ENCODE data around the gene CSRP1.
"Not testable (repeated sequence)": the region's sequence is repeated elsewhere in the genome, so short reads cannot be mapped to it uniquely, and the experiment has no call there.

CSRP1 gene
- total RNA-seq, result 33.8 reads per million, percentile 59 among the genes with 10 or more reads in this experiment

DNA sequence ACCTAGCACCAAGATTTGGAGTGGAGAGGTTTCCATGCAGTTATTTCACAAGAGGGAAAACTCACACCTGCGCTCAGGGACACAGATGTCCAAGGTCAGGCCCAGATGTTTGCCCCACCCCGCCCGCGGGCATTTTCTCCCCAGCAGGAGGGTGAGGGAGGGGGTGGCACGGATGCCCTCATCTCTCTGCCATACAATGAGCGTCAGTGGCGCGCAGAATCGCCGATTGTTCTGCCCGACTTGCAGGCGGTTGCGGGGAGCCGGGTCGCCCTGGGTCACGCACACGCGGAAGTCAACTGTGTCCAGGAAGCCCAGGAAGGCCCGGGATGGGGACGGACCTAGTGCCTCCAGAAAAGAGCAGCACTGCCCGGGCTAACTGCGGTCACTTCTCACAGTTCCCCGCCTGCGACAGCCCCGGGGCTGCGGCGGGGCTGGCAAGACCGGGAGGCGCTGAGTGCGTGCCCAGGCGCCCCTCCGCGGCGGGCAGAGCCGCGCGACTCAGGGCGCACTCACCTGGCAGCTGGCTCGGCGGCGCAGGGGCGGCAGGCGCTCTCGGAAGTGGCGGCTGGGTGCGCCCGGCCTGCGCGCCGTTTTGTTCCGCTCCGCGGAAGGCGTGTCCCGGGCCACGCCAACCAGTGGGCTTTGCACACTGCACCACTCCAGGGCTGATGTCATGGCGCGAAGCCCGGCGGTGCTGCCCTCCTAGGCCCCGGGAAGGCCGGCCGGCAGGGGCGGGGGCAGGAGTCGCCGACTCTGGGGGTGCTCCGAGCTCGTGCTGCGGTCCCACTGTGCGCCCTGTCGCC lies at the start of gene CSRP1:
TSS of gene CSRP1 (minus strand) at position 567 of the 803 bp plus-strand sequence. CDS start 10,820 bp downstream, outside the sequence.
- peak; percentile 69 for DNase-seq

DNA sequence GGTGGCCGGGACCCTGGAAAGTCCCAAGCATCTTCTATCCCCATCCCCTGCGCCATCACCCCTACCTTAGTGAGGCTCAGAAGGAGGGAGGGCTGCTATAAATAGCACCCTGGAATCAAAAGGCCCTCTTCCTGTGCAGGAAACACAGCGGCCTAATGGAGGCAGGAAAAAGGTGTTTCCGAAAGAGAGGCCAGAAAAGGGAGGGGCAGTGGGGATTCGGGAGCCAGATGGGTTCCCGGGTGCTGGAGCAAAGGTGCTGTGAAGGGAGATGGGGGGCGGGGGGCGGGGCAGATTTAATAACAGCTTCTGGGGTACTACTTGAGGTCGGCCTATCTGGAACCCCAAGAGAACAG lies 48.6 kb upstream of the CSRP1 start:
- DNase-seq, result no peak

DNA sequence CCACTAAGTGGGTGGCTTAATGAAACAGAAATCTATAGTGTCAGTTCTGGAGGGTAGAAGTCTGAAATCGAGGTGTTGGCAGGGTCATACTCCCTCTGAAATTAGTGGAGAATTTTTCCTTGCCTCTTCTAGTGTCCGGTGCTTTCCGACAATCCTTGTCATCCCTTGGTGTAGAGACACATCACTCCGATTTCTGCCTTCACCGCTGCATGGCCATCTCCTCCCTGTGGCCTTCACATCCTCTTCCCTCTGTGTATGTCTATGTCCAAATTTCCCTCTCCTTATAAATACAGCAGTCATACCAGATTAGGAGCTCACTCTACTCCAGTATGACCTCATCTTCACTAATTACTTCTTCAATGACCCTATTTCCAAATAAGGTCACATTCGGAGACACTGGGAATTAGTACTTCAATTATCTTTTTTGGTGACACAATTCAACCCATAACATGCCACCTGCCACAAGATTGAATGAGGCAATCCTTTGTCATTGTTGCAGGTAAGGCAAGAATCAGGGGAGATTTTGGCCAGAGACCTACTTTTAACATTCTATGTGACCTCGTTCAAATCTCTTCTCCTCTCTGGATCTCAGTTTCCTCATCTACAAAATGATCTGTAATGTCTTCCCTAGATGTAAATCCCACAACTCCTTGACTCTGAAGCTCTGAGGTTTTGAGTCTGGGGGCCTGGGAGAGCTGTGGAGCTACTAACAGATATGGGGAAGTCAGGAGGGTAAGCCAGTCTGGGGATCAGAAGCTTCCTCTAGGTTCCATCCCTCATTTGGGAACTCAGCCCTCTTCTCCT lies 48.1 kb upstream of the CSRP1 start:
- DNase-seq, result no peak

GRCh38 chr1:201554190-201554600 lies 47.3 kb upstream of the CSRP1 start:
- DNase-seq, result no peak

- DNase-seq, result no peak
Observed at GRCh38 chr1:201553496-201554189, 46.7 kb upstream of the CSRP1 start.

- no peak for DNase-seq
Observed at GRCh38 chr1:201552941-201553351, 46.0 kb upstream of the CSRP1 start.

DNA sequence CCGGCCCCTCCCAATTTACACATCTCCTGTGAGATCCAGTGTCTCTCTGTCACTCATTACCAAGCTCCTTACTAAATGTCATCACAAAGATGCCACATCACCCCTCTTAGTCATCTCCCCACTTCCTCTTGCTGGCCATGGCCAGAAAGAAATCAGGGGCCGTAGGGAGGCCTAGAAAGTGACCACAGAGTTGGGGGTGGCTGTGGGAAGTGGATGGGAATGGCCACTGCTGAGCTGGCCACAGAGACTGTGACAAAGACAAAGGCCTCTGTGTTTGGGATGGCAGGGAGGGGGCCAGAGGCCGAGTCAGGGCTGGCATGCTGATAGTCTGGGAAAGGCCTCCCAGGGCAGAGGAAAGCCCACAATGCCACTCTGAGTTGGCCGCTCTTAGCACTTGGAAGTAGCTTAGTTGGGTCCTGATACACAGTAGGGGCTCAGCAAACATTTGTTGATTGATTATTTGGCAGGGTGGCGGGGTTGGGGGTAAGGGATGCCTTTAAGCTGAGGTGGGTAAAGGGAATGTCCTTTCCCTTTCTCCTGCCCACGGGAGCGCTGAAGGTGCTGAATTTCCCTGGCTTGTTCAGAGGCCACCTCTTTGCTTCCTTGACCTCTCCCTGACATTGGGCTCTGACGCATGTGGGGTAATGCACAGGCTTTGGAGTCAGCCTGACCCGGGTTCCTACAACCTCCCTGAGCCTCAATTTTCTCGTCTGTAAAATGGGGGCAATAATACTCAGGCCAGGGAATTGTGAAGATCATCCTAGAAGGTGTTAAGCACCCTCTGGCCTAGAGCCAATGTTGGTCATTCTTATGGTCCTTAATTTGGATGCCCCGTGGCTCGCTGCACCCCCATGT lies 45.2 kb upstream of the CSRP1 start:
- DNase-seq, result no peak

- no peak for DNase-seq
Observed at GRCh38 chr1:201551096-201551495, 44.2 kb upstream of the CSRP1 start.

DNA sequence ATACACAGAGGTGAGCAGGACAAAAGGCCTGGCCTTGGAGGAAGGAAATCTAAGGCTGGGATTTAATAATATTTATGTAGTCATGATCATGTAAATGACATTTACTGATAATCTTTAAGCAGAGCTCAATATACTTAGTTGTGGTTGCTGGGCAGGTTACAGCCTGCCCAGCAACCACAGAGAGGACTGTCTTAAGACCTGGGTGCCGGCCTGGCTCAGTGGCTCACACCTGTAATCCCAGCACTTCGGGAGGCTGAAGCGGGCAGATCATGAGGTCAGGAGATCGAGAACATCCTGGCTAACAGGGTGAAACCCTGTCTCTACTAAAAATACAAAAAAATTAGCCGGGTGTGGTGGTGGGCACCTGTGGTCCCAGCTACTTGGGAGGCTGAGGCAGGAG lies 42.6 kb upstream of the CSRP1 start:
- not testable (repeated sequence) for DNase-seq

DNA sequence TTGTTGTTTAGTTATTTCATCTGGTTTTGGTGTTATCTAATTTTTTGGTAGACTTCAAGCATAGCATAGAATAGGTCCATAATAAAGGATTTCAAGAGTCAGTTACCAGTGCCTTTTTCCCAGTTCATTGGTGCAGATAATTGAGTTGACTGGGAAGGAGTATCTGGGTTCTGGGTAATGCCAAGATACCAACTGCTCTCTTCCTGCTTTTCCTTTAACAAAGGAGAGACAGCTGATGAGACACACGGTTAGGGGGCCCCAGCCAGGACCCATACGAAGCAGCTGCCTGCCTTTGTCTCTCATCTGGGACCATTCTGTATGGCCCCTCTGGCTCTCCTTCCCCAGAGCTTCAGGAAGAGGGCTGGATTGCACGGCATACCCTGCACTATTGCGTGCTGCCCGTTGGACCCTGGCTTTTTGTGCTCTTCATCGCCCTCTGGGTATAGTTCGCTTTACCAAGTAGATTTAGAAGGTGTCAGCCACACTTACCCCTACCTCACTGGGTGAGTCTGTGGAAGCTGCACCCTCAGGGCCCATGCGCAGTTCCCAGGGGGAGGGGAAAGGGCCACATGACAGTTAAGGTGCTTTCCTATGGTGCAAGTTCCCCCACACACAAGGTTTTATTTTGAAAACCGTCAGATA lies 39.0 kb upstream of the CSRP1 start:
- no peak for DNase-seq

DNA sequence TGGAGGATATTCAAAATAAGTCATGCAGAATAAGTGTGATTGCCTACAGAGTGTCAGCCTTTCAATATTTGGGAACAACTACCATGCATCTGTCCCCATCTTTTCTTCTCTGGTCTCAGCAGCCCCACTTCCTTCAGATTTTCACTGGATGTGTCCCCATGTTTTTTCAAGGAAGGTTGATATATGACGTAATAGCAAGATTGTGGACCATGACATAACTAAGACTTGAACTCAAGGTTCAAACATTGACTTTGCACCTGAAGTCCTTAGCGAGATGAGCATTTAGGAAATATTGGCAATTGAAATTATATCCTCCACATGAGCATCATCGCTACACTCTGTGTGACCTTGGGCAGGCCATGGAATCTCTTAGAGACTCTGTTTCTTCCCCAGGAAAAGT lies 37.8 kb upstream of the CSRP1 start:
- DNase-seq, result no peak

DNA sequence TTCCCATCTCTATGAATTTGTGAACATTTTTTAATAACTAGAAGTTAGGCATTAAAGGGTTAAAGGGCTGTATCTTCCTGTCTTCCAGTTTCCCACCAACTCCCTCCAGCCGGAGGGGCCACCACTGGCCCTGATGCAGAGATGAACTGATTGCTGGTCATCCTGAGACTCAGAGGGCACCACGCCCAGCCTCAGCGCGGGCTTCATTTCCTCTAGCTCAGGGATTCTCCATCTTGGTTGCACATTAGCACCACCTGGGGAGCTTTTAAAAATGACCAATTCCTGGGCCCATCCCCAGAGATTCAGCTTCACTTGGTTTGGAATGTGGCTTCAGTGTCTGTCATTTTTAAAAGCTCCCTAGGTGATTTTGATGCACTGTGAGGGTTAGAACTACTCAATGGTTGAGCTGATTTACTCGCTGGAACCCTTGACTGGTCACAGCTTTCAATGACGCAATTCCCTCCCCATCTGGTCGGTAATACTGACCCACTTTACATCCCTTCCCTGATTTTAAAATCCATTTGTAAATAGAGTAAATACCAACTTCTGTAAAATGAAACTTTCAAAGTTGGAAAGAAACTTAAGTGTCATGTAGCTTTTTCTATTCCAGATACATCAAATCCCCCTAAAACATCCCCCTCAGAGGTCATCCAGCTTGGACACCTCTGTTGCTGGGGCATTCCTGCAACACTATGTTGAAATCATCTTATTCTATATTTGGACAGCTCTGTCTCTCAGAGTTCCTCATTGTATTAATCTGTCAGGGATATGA lies 37.1 kb upstream of the CSRP1 start:
- no peak for DNase-seq

DNA sequence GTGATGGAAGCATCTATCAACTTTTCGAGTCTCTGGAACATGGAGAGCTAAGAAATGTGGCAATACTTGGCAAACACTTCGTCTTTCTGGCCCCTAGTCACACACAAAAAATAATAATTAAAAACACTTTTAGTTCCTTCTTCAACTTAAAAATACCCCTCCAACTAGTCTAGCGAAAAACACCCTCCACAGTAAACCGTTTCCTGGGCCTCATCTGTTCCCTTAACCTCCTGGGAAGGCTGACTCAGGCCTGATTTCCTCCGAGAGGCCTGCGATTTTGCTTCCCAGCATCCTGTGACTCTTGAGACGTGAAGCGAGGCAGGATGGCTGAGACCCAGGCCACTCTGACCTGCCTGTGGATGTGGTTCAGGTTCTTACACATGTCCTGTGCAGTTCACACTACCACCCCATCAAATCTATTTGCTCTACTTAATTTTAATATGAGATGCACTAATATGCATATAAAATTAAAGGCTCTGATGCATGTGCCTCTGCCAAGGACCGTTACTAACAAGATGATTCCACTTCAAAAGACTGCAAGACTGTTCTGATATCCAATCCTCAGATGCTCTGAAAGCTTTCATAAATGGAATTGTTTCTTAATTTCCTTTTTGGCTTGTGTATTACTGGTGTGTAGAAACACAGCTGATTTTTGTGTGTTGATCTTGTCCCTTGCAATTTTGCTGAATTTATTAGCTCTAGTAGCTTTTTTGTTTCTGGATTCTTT lies 35.5 kb upstream of the CSRP1 start:
- DNase-seq, result no peak

- no peak for DNase-seq
Observed at GRCh38 chr1:201540846-201541735, 34.2 kb upstream of the CSRP1 start.

GRCh38 chr1:201539561-201540431 lies 32.9 kb upstream of the CSRP1 start:
- no peak for DNase-seq

GRCh38 chr1:201538612-201539551 lies 32.0 kb upstream of the CSRP1 start, which contains the start of gene NAV1:
TSS of gene NAV1 (plus strand) at chr1:201539127. CDS start at chr1:201622885, 83,758 bp downstream.
- DNase-seq, result no peak

Data from effector CD4-positive, alpha-beta T cell (primary cell).